Retinal pigment epithelial cell (primary cell): Measurements from ENCODE around the gene ARHGEF17.

Experiments
- DNase-seq: peaks from one replicate; pipeline ENCODE4 v3.0.0-alpha.2; 2010; ENCODE audit warnings: low read depth
- H3K4me3 ChIP-seq: 2 replicates; pipeline ENCODE4 v1.5.1; 2011; ENCODE audit warnings: mild to moderate bottlenecking, low read length, control low read depth, moderate library complexity
- CTCF ChIP-seq: conservative IDR thresholded peaks from 2 replicates; pipeline ENCODE4 v1.5.1; 2011; ENCODE audit warnings: low read depth, low read length, control low read depth, inconsistent platforms

The ARHGEF17 gene

GRCh38 chr11:73366265-73366610 is 58.2 kb downstream of the ARHGEF17 start:
- no peak for DNase-seq
- TF ChIP-seq CTCF = no peak
- no peak overlapping the region for H3K4me3 ChIP-seq

GRCh38 chr11:73366953-73367352 is 58.9 kb downstream of the ARHGEF17 start:
- no peak for TF ChIP-seq CTCF
- no peak for DNase-seq
- no peak overlapping the region for H3K4me3 ChIP-seq

- no peak for TF ChIP-seq CTCF
- DNase-seq = no peak
- no peak overlapping the region for H3K4me3 ChIP-seq
Measured at GRCh38 chr11:73367482-73368024, 59.5 kb downstream of the ARHGEF17 start.

GRCh38 chr11:73372375-73372993 is 64.4 kb downstream of the ARHGEF17 start:
- H3K4me3 ChIP-seq = no peak overlapping the region
- TF ChIP-seq CTCF = peak; percentile 52
- DNase-seq = no peak

- TF ChIP-seq CTCF = no peak
- DNase-seq = no peak
Measured at GRCh38 chr11:73374151-73374550, 66.1 kb downstream of the ARHGEF17 start.

GRCh38 chr11:73375830-73376159 is 67.7 kb downstream of the ARHGEF17 start:
- H3K4me3 ChIP-seq = no peak overlapping the region
- no peak for TF ChIP-seq CTCF
- DNase-seq = no peak

More at GRCh38 chr11:73374151-73374550, 66.1 kb downstream of the ARHGEF17 start:
- no peak overlapping the region for H3K4me3 ChIP-seq

- DNase-seq = peak; percentile 62
- H3K4me3 ChIP-seq = peak within 1 kb of the TSS; percentile 76
- TF ChIP-seq CTCF = peak; percentile 74
Measured at GRCh38 chr11:73376160-73376802, 68.2 kb downstream of the ARHGEF17 start, which contains the start of gene RELT. TSS of gene RELT (plus strand) at chr11:73376399. CDS start at chr11:73389137, 12,738 bp downstream.
